ENCODE results near the gene CHRNG. TPM values are rescaled to one million over a fixed set of nuclear protein-coding genes. Genes with fewer than 3 reads are reported as not detected.

Gene CHRNG
- total RNA-seq, 1 donor from 2014 or later, result not detected

- H3K4me1 Mint-ChIP-seq (ENCODE audit: low read depth), result no peaks in the 10 kb centered on the region
- no peak overlapping the region for H3K4me3 Mint-ChIP-seq
- no peaks in the 10 kb centered on the region for H3K36me3 Mint-ChIP-seq (ENCODE audit: low read depth)
- no peaks in the 10 kb centered on the region for H3K9me3 Mint-ChIP-seq
- no peak for DNase-seq (ENCODE audit: low spot score)
- H3K27ac Mint-ChIP-seq, result no peak overlapping the region
- peaks cover 10% of the 10 kb centered on the region for H3K27me3 Mint-ChIP-seq (ENCODE audit: insufficient read depth)
- intact Hi-C loops (cut with micrococcal nuclease), result no loop called here
Observed at GRCh38 chr2:232516551-232516950, 22.9 kb upstream of the CHRNG start.

DNA sequence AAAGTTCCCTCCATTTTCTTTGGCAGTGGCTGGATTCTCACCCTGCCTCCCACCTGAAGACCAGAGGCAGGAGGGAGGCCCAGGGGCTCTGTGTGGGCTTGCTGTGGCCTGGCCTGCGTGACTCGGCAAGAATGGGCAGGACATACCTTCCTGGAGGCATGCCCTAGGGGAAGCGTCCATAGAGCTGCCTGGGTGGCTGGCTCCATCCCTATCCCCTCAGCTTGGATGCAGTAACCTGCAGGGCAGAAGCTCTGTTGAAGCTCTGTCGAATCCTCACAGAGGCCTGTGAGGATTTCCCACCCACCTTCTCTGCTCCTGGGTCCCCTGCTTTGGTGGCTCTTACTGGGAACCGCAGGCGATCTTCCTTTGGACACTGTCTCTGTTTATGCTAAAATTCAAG is 20.6 kb upstream of the CHRNG start:
- intact Hi-C loops (cut with micrococcal nuclease), result no loop called here
- Mint-ChIP-seq H3K4me3 (no peak overlapping the region), H3K27me3 (ENCODE audit: insufficient read depth) (peaks cover 20% of the 10 kb centered on the region), H3K27ac (no peak overlapping the region), H3K36me3 (ENCODE audit: low read depth) (no peaks in the 10 kb centered on the region), H3K9me3 (no peaks in the 10 kb centered on the region), H3K4me1 (ENCODE audit: low read depth) (no peaks in the 10 kb centered on the region)
- DNase-seq (ENCODE audit: low spot score), result no peak

GRCh38 chr2:232519581-232520438 is 19.7 kb upstream of the CHRNG start, which contains the start of gene PRSS56:
PRSS56 (plus strand) TSS chr2:232520388; CDS start chr2:232520599, 211 bp downstream.
- peaks cover 23% of the 10 kb centered on the region for H3K27me3 Mint-ChIP-seq (ENCODE audit: insufficient read depth)
- intact Hi-C loops (cut with micrococcal nuclease), result loop anchor here (10.0 kb wide), 1 partner anchor 595 kb away; the partner anchor contains the start of gene NPPC
- H3K36me3 Mint-ChIP-seq (ENCODE audit: low read depth), result no peaks in the 10 kb centered on the region
- no peaks in the 10 kb centered on the region for H3K4me1 Mint-ChIP-seq (ENCODE audit: low read depth)
- no peak for DNase-seq (ENCODE audit: low spot score)
- no peak within 1 kb of the TSS for H3K4me3 Mint-ChIP-seq
- H3K27ac Mint-ChIP-seq, result no peak within 1 kb of the TSS
- no peaks in the 10 kb centered on the region for H3K9me3 Mint-ChIP-seq

DNA sequence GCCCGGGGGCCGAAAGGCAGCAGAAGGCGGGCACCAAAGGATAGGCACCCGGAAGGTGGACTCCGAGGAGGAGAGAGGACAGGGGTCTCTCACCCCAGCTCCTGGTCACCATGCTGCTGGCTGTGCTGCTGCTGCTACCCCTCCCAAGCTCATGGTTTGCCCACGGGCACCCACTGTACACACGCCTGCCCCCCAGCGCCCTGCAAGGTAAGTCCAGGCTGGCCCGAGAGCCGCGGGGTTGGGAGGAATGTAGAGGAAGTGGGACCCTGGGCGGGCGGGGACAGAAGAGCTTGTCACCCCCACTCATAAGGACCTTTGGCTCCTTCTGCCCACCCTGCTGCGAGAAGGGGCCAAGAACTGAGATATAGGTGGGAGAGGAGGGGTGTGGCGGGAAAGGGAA is 19.0 kb upstream of the CHRNG start:
- intact Hi-C loops (cut with micrococcal nuclease), result loop anchor here (10.0 kb wide), 1 partner anchor 596 kb away; the partner anchor contains the start of gene NPPC
- H3K4me3 Mint-ChIP-seq, result no peak overlapping the region
- H3K4me1 Mint-ChIP-seq (ENCODE audit: low read depth), result no peaks in the 10 kb centered on the region
- H3K27me3 Mint-ChIP-seq (ENCODE audit: insufficient read depth), result peaks cover 23% of the 10 kb centered on the region
- no peak for DNase-seq (ENCODE audit: low spot score)
- no peak overlapping the region for H3K27ac Mint-ChIP-seq
- H3K36me3 Mint-ChIP-seq (ENCODE audit: low read depth), result no peaks in the 10 kb centered on the region
- H3K9me3 Mint-ChIP-seq, result no peaks in the 10 kb centered on the region

GRCh38 chr2:232521098-232521497 is 18.4 kb upstream of the CHRNG start:
- intact Hi-C loops (cut with micrococcal nuclease), result loop anchor here (10.0 kb wide), 1 partner anchor 596 kb away; the partner anchor contains the start of gene NPPC
- Mint-ChIP-seq H3K4me3 (no peak overlapping the region), H3K27me3 (ENCODE audit: insufficient read depth) (peaks cover 23% of the 10 kb centered on the region), H3K36me3 (ENCODE audit: low read depth) (no peaks in the 10 kb centered on the region), H3K4me1 (ENCODE audit: low read depth) (no peaks in the 10 kb centered on the region), H3K9me3 (no peaks in the 10 kb centered on the region), H3K27ac (no peak overlapping the region)
- no peak for DNase-seq (ENCODE audit: low spot score)

DNA sequence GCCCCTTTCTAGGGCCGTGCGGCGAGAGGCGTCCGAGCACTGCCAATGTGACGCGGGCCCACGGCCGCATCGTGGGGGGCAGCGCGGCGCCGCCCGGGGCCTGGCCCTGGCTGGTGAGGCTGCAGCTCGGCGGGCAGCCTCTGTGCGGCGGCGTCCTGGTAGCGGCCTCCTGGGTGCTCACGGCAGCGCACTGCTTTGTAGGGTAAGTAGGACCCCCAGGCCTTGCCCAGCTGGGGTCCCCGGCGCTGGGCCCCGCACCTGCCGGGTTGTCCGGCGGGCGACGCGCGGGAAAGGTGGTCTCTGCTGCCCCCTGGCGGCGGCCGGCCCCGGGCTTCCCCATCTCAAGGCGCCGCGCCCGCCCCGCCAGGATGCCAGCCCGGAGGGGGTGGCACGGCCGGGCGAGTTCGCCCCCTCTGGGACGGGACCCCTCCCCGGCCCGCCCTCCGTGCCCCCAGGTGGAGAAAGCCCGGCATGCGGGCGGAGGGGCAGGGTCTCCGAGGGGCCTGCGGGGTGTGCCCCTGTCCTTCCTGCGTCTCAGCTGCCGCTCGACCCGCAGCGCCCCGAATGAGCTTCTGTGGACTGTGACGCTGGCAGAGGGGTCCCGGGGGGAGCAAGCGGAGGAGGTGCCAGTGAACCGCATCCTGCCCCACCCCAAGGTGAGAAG is 17.4 kb upstream of the CHRNG start:
- no peak overlapping the region for H3K4me3 Mint-ChIP-seq

GRCh38 chr2:232522623-232523401 is 16.7 kb upstream of the CHRNG start:
- DNase-seq (ENCODE audit: low spot score), result no peak
- Mint-ChIP-seq H3K4me1 (ENCODE audit: low read depth) (no peaks in the 10 kb centered on the region), H3K36me3 (ENCODE audit: low read depth) (no peaks in the 10 kb centered on the region), H3K27ac (no peak overlapping the region), H3K27me3 (ENCODE audit: insufficient read depth) (peaks cover 24% of the 10 kb centered on the region), H3K4me3 (no peak overlapping the region), H3K9me3 (no peaks in the 10 kb centered on the region)
- intact Hi-C loops (cut with micrococcal nuclease), result loop anchor here (2.0 to 10.0 kb wide), 2 partner anchors 78 to 598 kb away; partner anchors contain the start of gene NPPC

More for the DNA sequence above, 17.4 kb upstream of the CHRNG start:
- Mint-ChIP-seq H3K36me3 (ENCODE audit: low read depth) (no peaks in the 10 kb centered on the region), H3K27ac (no peak overlapping the region), H3K9me3 (no peaks in the 10 kb centered on the region), H3K27me3 (ENCODE audit: insufficient read depth) (peaks cover 23% of the 10 kb centered on the region), H3K4me1 (ENCODE audit: low read depth) (no peaks in the 10 kb centered on the region)
- peak; percentile 45 for DNase-seq (ENCODE audit: low spot score)
- intact Hi-C loops (cut with micrococcal nuclease), result loop anchor here (2.0 to 10.0 kb wide), 2 partner anchors 77 to 597 kb away; partner anchors contain the start of gene NPPC

GRCh38 chr2:232523402-232523681 is 16.1 kb upstream of the CHRNG start:
- Mint-ChIP-seq H3K36me3 (ENCODE audit: low read depth) (no peaks in the 10 kb centered on the region), H3K4me1 (ENCODE audit: low read depth) (no peaks in the 10 kb centered on the region), H3K27me3 (ENCODE audit: insufficient read depth) (peaks cover 27% of the 10 kb centered on the region), H3K9me3 (no peaks in the 10 kb centered on the region), H3K27ac (no peak overlapping the region), H3K4me3 (no peak overlapping the region)
- intact Hi-C loops (cut with micrococcal nuclease), result loop anchor here (2.0 to 10.0 kb wide), 2 partner anchors 79 to 599 kb away; partner anchors contain the start of gene NPPC
- no peak for DNase-seq (ENCODE audit: low spot score)

GRCh38 chr2:232523682-232524597 is 15.6 kb upstream of the CHRNG start:
- no peaks in the 10 kb centered on the region for H3K36me3 Mint-ChIP-seq (ENCODE audit: low read depth)
- intact Hi-C loops (cut with micrococcal nuclease), result loop anchor here (2.0 to 10.0 kb wide), 2 partner anchors 79 to 599 kb away; partner anchors contain the start of gene NPPC
- no peak for DNase-seq (ENCODE audit: low spot score)
- no peak overlapping the region for H3K27ac Mint-ChIP-seq
- H3K4me3 Mint-ChIP-seq, result peak overlapping the region; percentile 5
- no peaks in the 10 kb centered on the region for H3K9me3 Mint-ChIP-seq
- H3K27me3 Mint-ChIP-seq (ENCODE audit: insufficient read depth), result peaks cover 32% of the 10 kb centered on the region
- H3K4me1 Mint-ChIP-seq (ENCODE audit: low read depth), result peaks cover 3% of the 10 kb centered on the region

DNA sequence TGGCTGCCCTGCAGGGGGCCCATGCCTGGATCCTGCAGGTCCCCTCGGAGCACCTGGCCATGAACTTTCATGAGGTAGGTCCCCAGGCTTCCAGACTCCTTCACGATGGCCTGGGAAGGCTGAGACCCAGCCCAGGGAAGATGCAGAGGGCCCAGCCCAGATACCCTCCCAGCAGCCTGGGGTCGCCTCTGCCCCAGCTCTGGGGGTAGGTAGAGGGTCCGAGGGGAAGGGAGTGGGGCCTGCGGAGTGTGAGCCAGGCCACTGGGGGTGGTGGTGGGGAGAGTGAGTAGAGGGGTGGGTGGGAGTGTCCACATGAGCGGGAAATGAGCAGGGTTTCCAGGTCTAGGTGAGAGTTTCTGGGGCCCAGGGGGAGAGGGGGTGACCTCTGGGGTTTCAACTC is 14.7 kb upstream of the CHRNG start:
- intact Hi-C loops (cut with micrococcal nuclease), result loop anchor here (10.0 kb wide), 1 partner anchor 600 kb away; the partner anchor contains the start of gene NPPC
- no peak overlapping the region for H3K27ac Mint-ChIP-seq
- peaks cover 33% of the 10 kb centered on the region for H3K27me3 Mint-ChIP-seq (ENCODE audit: insufficient read depth)
- H3K4me1 Mint-ChIP-seq (ENCODE audit: low read depth), result peaks cover 6% of the 10 kb centered on the region
- no peaks in the 10 kb centered on the region for H3K9me3 Mint-ChIP-seq
- no peak overlapping the region for H3K4me3 Mint-ChIP-seq
- no peak for DNase-seq (ENCODE audit: low spot score)
- no peaks in the 10 kb centered on the region for H3K36me3 Mint-ChIP-seq (ENCODE audit: low read depth)

DNA sequence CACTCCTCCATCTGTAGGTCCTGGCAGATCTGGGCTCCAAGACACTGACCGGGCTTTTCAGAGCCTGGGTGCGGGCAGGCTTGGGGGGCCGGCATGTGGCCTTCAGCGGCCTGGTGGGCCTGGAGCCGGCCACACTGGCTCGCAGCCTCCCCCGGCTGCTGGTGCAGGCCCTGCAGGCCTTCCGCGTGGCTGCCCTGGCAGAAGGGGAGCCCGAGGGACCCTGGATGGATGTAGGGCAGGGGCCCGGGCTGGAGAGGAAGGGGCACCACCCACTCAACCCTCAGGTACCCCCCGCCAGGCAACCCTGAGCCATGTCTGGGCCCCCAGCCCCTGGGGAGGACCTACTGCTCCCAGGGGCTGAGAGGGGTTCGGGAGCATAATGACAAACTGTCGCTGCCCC is 14.3 kb upstream of the CHRNG start:
- Mint-ChIP-seq H3K4me3 (no peak overlapping the region), H3K4me1 (ENCODE audit: low read depth) (peaks cover 6% of the 10 kb centered on the region), H3K27me3 (ENCODE audit: insufficient read depth) (peaks cover 33% of the 10 kb centered on the region), H3K9me3 (no peaks in the 10 kb centered on the region), H3K36me3 (ENCODE audit: low read depth) (no peaks in the 10 kb centered on the region), H3K27ac (no peak overlapping the region)
- intact Hi-C loops (cut with micrococcal nuclease), result loop anchor here (10.0 kb wide), 1 partner anchor 600 kb away; the partner anchor contains the start of gene NPPC
- no peak for DNase-seq (ENCODE audit: low spot score)
